GM21447 (cell line): Measurements from ENCODE around the gene HHEX.

Source experiments
- ATAC-seq: cut with Tn5 transposase; IDR thresholded peaks from one replicate; pipeline ENCODE4 v1.9.1; 2021; ENCODE audit not compliant: unreplicated experiment

HHEX gene

GRCh38 chr10:92692697-92693533, 3.2 kb downstream of the HHEX start:
- no peak for ATAC-seq

GRCh38 chr10:92693534-92693893, 3.8 kb downstream of the HHEX start:
- no peak for ATAC-seq

GRCh38 chr10:92695679-92696605, 6.2 kb downstream of the HHEX start:
- ATAC-seq: no peak

DNA sequence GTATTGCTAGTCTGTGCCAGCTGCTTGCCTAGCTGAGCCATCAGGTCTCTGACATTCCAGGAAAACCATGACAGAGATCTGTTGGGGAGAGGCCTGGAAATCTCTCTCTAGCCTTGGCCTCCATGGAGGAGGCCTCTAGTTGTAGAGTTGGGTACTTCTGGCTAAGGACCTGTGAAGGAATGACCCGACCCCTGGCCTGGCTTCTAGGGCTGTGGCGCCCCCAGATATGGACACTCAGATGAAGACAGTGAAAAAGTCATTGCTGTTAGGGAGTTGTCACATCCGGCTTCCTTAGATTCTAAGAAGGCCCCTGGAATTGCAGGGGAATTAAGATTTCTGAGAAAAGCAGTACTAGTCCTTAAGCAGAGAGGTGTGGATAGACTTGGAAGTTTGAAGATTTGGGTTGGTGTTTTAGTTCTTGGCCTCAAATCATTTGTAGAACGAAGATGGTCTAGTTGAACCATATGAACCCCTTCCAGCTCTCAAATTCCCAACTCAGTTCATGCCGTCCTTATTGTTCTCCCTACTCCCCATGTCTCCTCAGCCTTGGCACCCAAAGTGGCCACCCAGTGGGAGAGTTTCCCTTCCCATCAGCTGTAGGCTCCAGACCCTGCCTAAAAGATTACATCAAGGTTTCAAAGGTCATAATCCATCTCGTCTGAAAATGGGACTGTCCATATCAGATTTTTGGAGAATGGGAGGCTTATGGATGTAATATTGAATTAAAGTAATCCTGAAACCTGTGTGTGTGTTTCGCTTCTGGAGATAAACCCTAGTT, 7.0 kb downstream of the HHEX start:
- ATAC-seq: no peak

- ATAC-seq: no peak
Measured at GRCh38 chr10:92697663-92698511, 8.1 kb downstream of the HHEX start.

DNA sequence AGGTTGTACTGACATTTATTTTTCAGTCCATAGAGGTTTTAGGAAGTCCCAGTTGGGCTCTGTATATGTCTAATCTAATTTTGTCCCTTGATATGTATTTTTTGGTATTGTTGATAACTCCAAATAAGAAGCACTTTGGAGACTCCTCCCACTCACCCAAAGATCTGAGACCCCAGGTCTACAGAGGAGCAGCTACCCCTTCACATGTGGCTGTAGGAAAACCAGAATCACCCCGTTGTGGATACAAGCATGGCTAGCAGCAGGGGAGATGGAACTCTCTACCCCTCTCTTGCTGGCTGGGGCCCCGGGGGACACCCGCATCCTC, 9.4 kb downstream of the HHEX start:
- no peak for ATAC-seq

DNA sequence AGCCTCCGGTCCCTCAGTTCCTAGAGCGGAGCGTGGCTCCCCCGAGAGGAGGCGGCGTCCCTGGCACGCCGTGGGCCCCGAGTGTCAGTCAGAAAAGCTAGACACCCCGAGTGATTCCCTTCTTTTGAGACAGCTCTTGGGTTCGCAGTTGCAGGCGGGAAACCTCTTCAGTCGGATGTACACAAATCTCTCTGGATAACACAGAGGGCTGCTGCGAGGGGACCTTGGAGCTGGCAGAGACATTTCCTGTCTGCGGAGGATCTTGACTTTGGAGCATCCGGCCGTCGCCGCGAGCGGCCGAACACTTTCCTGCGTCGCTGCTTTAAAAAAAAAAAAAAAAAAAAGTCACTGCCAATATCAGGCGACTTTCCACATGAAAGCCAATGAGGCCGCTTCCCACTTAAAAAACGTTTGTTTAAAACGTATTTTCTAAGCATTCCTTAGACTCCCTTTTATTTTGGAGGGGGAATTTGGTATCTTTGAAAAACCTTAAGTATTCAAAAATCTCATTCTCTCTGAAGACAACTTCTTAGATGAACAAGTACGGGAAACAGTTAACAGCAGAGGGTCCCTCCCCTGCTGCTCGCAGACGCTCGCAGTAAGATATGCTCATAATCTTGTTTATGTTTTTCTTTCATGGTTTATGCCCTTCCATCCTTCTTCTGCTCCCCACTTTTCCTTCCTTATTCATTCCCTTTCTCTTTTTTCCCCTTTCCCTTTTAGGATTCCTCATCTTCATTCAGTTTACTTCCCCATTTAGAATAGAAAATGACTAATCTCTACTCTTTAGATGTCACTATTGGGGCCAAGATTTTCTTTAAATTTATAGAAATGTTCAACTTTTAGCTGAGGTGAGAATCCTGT, 10.0 kb downstream of the HHEX start:
- no peak for ATAC-seq

- ATAC-seq: no peak
Measured at GRCh38 chr10:92702301-92702916, 12.7 kb downstream of the HHEX start.

- ATAC-seq: no peak
Measured at GRCh38 chr10:92712016-92712889, 22.5 kb downstream of the HHEX start.

DNA sequence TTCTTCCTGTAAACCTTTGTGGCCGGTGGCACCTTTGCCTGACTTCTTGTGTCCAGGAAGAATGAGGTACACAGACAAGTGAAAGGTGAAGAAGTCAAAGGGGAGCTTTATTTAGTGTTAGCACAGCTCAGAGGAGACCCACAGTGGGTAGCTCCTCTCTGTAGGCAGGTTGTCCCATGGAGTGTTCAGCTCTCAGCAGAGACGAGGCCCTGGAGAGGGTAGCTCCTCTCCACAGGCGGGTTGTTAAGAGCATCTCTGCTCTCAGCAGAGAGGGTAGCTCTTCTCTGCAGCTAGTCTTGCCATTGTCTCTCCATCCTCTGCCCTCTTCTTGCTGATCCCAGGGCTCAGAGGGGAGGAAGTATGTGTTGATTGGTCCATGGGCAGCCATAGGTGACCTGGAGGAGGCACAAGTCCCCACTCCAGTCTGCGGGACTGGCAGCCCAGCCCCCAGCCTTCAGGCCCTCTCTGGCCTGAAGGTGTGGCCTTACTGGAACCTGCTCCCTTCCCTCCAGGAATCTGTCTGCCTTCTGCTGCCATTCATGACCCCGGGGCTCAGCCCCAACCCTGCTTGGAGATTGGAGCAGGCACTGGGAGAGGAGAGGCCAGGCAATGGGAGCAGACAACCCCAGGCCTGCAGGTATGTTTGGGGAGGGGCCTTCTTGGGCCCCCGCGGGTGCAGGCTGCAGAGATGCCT, 24.5 kb downstream of the HHEX start:
- no peak for ATAC-seq

DNA sequence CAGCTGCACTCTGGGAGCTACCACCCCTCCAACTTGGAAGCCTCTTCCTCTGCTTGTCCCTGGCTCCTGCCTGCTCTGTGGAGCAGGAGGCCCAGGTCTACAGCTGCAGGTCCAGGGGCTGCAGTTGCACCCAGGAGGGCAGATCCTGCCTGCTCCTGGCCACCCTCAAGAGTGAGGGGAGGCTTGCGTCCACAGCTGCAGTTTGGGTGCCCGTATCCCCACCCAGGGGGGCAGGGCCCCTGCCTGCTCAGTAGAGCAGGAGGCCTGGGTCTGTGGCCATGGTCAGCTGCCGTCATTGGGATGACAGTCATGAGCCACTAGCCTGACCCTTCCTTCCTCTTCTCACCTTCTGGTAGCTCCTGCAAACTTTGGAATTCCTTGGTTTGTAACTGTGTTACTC, 25.1 kb downstream of the HHEX start:
- ATAC-seq: no peak

GRCh38 chr10:92719991-92720830, 30.5 kb downstream of the HHEX start:
- ATAC-seq: no peak

GRCh38 chr10:92720831-92721165, 31.0 kb downstream of the HHEX start:
- ATAC-seq: no peak

- ATAC-seq: no peak
Measured at GRCh38 chr10:92722349-92722748, 32.6 kb downstream of the HHEX start.

DNA sequence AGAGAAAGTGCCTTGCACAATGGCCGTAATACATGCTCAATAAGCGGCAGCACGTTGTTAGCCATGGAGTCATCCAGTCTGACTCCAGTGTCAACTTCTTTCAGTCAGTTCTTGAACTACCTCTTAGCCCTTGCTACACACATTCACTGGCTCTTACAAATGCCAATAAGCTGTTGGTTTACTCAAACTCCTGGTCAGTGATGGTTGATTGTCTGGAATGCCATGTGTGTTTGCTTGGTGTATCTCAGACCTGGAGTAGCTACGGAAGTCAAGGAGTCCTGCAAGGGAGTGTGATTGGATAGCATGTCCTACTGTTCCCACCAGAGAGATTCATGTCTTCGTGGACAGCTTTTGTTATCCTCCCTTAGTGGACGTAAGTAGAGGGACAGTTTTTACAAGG, 37.4 kb downstream of the HHEX start:
- ATAC-seq: no peak

- no peak for ATAC-seq
Measured at GRCh38 chr10:92727550-92727949, 37.8 kb downstream of the HHEX start.

DNA sequence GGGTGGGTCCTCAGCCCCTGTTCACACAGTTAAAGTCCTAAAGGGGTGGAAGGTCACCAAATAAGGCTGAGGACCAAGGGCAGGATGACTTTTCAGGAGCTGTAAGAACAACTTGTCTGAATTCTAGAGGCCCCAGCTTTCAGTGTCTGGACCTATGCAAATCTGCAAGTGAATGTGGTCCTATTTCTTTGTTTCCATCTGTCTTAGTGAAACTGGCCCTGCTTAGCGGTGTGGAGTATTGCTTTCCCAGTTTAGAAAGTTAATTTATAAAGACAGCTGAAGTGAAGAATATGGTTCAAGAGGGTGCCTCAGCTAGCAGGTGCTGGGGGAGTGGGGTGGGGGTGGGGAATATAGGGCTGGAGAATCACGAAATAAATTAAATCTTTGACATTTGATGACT, 40.1 kb downstream of the HHEX start:
- peak; percentile 91 for ATAC-seq
